HUES6 (cell line): Measurements from ENCODE around the gene DDIT4.
"Not testable (repeated sequence)": the region's sequence is repeated elsewhere in the genome, so short reads cannot be mapped to it uniquely, and the experiment has no call there.

Experiments used
- H3K27ac ChIP-seq: 2 replicates; pipeline ENCODE4 v1.7.0; 2013; ENCODE audit warnings: low read depth, mild to moderate bottlenecking, low read length, inconsistent platforms
- H3K27me3 ChIP-seq: 2 replicates; pipeline ENCODE4 v1.6.1; 2013; ENCODE audit warnings: low read length; ENCODE audit not compliant: control insufficient read depth, insufficient read depth
- H3K36me3 ChIP-seq: 2 replicates; pipeline ENCODE4 v1.6.1; 2013; ENCODE audit warnings: low read length; ENCODE audit not compliant: control insufficient read depth, insufficient read depth
- H3K4me1 ChIP-seq: 2 replicates; pipeline ENCODE4 v1.6.1; 2013; ENCODE audit warnings: low read length; ENCODE audit not compliant: control insufficient read depth, insufficient read depth
- H3K4me3 ChIP-seq: 2 replicates; pipeline ENCODE4 v1.5.1; 2013; ENCODE audit warnings: low read depth, low read length
- H3K9ac ChIP-seq: one replicate; pipeline ENCODE4 v1.6.1; 2013; ENCODE audit warnings: mild to moderate bottlenecking, low read length
- H3K9me3 ChIP-seq: 2 replicates; pipeline ENCODE4 v1.6.1; 2013; ENCODE audit warnings: low read depth, low read length; ENCODE audit not compliant: control insufficient read depth, insufficient read depth

DDIT4 gene, protein sequence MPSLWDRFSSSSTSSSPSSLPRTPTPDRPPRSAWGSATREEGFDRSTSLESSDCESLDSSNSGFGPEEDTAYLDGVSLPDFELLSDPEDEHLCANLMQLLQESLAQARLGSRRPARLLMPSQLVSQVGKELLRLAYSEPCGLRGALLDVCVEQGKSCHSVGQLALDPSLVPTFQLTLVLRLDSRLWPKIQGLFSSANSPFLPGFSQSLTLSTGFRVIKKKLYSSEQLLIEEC

DNA sequence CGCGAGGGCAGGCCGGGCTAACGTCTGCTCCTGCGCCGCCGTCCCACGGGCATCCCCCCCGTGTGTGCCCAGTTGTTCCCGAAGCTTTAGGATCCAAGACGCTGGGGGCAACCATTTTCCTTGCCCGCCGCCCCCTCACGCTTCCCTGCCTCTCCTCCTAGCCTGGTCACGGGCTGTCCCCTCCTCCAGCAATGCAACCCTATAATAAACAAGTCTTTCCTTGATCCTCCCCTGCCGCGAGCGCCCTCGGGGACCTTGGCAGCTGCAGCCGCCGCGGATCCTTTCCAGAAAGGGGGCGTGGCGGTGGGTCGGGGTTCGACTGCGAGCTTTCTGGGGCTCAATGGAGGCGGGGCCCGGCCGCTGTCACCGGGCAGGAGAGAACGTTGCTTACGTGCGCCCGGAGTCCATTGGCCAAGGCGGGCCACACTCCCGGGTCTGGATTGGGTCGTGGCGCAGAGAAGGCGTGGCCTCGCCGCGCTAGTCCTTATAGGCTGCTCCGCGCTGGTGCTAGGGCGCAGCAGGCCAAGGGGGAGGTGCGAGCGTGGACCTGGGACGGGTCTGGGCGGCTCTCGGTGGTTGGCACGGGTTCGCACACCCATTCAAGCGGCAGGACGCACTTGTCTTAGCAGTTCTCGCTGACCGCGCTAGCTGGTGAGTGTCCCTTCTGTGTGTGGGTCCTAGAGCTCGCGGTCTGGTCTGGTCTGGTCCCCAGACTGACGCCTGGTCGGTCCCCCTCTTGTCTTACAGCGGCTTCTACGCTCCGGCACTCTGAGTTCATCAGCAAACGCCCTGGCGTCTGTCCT is at the start of gene DDIT4:
TSS of gene DDIT4 (plus strand) at position 515 of the 803 bp plus-strand sequence. CDS start 293 bp downstream, outside the sequence.
- no peaks in the 10 kb centered on the region for H3K27me3 ChIP-seq
- peak within 1 kb of the TSS; percentile 93 for H3K27ac ChIP-seq
- H3K9ac ChIP-seq, result peak within 1 kb of the TSS; percentile 94
- peak within 1 kb of the TSS; percentile 83 for H3K4me3 ChIP-seq
- H3K36me3 ChIP-seq, result peaks cover 17% of the 10 kb centered on the region
- H3K9me3 ChIP-seq, result no peaks in the 10 kb centered on the region
- H3K4me1 ChIP-seq, result peaks cover 42% of the 10 kb centered on the region

DNA sequence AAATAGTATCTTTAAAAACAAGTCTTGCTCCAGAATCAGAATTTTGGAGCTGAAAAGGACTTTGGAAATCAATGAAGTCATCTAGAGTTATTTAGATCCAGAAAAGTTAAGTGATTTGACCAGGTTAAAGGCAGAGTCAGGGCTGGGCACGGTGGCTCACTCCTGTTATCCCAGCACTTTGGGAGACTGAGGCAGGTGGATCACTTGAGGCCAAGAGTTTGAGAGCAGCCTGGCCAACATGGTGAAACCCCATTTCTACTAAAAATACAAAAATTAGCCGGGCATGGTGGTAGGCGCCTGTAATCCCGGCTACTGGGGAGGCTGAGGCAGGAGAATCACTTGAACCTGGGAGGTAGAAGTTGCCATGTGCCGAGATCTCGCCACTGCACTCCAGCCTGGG is 49.5 kb upstream of the DDIT4 start:
- Histone ChIP-seq H3K4me1 (peaks cover 11% of the 10 kb centered on the region), H3K36me3 (peaks cover 25% of the 10 kb centered on the region)
- H3K4me3 ChIP-seq, H3K27ac ChIP-seq, H3K9ac ChIP-seq, H3K27me3 ChIP-seq, H3K9me3 ChIP-seq: not testable (repeated sequence)

DNA sequence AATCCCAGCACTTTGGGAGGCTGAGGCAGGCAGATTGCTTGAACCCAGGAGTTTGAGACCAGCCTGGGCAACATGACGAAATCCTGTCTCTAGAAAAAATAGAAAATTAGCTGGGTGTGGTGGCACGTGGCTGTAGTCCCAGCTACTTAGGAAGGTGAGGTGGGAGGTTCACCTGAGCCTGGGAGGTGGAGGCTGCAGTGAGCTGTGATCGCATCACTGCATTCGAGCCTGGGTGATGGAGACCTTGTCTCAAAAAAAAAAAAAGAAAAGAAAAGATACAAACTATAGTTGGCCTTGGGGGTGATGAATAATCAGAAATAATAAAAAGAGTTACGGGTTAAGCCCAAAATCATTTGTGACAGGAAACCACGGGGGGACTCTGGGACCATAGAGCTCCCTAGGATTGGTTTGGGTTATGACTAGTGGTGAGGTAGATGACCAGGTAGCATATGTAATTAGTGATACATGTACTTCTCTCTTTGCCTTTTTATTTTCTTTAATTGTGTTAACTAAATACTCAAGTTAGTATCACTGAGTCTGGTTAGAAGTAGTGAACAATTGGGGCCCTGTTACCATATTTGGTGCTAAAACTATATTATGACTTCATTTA is 47.2 kb upstream of the DDIT4 start:
- peaks cover 32% of the 10 kb centered on the region for H3K36me3 ChIP-seq
- no peaks in the 10 kb centered on the region for H3K27me3 ChIP-seq
- H3K27ac ChIP-seq, result no peak overlapping the region
- H3K9ac ChIP-seq, result no peak overlapping the region
- no peaks in the 10 kb centered on the region for H3K9me3 ChIP-seq
- H3K4me1 ChIP-seq, result peaks cover 14% of the 10 kb centered on the region
- H3K4me3 ChIP-seq, result no peak overlapping the region

DNA sequence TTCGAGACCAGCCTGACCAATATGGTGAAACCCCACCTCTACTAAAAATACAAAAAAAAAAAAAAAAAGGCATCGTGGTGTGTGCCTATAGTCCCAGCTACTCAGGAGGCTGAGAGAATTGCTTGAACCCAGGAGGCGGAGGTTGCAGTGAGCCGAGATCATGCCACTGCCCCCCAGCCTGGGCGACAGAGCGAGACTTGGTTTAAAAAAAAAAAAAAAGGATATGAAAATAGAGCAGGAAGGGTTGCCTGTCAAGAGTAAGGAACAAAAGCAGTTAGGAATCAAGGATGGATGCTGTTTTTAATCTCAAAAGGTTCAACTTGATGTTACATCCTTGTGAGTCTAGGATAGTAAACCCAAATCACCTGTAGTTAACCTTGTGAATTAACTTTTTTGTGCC is 45.9 kb upstream of the DDIT4 start:
- no peaks in the 10 kb centered on the region for H3K27me3 ChIP-seq
- peaks cover 14% of the 10 kb centered on the region for H3K4me1 ChIP-seq
- H3K9ac ChIP-seq, result no peak overlapping the region
- H3K9me3 ChIP-seq, result no peaks in the 10 kb centered on the region
- peaks cover 35% of the 10 kb centered on the region for H3K36me3 ChIP-seq
- H3K4me3 ChIP-seq, result no peak overlapping the region
- no peak overlapping the region for H3K27ac ChIP-seq

DNA sequence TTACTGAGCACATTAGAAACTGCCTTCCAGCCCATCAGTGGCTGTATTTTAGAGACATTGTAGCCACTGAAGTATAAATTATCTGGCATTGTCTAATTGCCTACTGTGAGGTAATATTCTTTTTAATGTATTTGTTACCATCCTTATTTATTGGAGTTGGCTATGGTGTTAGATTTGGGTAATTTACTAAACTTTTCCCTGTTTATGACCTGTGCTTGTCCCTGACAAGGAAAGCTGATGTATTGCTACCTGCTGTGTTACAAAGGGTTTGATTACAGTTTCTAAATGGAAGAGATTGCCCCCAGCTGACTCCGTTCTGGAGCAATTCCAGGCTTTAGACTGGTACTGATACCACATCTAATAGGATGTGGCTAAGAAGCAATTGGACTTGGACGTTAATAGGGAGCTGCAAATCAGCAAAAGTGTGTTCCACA is 45.4 kb upstream of the DDIT4 start:
- Histone ChIP-seq H3K27me3 (no peaks in the 10 kb centered on the region), H3K4me3 (no peak overlapping the region), H3K36me3 (peaks cover 40% of the 10 kb centered on the region), H3K4me1 (peaks cover 14% of the 10 kb centered on the region), H3K9ac (no peak overlapping the region), H3K27ac (no peak overlapping the region), H3K9me3 (no peaks in the 10 kb centered on the region)

DNA sequence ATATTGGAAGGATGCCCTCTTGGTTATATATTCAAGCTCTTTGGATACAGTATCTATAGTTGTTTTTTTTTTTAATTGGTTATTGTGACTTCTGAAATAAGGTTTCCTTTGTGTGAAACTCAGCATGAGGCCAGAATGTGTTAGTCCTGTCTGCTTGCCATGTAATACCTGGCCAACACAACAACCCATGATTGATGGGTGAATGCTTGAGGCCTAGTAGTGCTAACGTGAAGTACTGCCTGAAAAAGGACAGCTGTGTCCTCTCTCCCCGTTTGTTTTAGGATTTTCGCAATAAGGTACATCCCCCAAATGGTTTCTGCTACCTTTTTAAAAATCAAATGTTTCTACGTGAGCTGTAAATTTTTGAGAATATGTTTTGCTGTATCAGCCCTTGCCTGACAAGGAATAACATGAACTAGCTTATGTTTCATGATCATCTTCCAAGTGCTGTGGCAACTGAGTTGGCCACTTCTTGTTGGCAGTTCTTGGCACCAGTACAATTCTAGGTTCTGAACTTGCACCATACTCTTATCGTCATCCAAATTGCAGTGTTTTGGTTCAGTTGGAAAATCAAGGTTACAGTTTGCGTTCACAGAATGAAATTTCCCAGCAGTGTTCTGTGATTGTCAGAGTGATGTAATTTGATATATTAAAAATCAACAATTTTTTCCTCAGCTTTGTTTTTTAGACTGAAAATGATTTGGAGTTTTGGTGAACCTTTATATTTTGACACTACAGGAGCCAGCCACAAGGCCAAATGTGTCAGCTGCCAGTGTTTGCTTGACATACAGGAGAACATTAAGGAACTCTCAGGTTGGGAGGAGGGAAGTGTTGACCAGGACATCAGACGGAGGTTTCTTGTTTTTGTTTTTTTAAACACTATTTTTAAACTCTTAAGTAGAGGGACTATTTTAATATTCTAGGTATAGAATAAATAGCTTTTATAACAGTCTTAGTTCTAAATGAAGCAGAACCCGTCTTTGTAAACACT is 44.2 kb upstream of the DDIT4 start:
- H3K9ac ChIP-seq, result no peak overlapping the region
- peaks cover 39% of the 10 kb centered on the region for H3K36me3 ChIP-seq
- H3K4me1 ChIP-seq, result peaks cover 14% of the 10 kb centered on the region
- no peak overlapping the region for H3K27ac ChIP-seq
- H3K4me3 ChIP-seq, result no peak overlapping the region
- no peaks in the 10 kb centered on the region for H3K9me3 ChIP-seq
- no peaks in the 10 kb centered on the region for H3K27me3 ChIP-seq

DNA sequence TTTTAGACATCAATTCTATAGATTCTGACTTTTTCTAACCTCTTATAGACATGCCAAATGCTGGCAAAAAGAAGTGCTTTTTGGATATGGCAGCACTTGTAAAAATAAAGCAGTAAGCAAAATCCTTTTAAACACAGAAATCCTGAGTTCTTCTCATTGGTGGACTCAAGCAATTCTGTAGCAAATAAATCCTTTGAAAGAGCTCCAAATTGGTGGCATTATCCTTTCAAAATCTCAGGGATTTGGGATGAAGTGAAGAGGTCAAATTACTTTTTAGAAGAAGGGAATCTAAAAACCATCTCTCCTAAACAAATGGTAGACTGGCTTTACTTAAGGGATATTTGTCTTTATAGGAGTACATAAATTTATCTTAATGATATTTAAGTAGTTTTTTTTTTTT is 40.1 kb upstream of the DDIT4 start:
- Histone ChIP-seq H3K4me1 (peaks cover 6% of the 10 kb centered on the region), H3K4me3 (no peak overlapping the region)

DNA sequence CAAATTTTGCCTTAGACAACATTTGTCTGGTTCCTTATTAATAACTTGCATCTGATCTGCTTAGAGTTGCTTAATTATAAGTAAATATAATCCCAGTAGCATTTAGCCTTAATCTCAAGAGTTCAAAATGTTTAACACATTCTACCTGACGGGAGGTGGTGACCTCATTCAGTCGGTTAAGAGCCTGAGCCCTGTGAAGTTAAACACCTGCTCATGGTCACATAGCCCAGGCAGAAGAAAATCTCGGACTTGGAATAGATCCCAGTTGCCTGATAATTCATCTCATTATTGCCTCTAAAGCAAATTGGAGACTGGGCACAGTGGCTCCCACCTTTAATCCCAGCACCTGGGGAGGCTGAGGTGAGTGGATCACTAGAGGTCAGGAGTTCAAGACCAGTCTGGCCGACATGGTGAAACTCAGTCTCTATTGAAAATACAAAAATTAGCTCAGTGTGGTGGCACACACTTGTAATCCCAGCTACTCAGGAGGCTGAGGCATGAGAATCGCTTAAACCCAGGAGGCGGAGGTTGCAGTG is 39.1 kb upstream of the DDIT4 start:
- Histone ChIP-seq H3K4me1 (no peaks in the 10 kb centered on the region), H3K9me3 (no peaks in the 10 kb centered on the region), H3K27ac (no peak overlapping the region), H3K9ac (no peak overlapping the region), H3K36me3 (peaks cover 49% of the 10 kb centered on the region), H3K4me3 (no peak overlapping the region), H3K27me3 (no peaks in the 10 kb centered on the region)

More for the DNA sequence above, 40.1 kb upstream of the DDIT4 start:
- Histone ChIP-seq H3K27ac (no peak overlapping the region), H3K27me3 (no peaks in the 10 kb centered on the region), H3K36me3 (peaks cover 52% of the 10 kb centered on the region), H3K9ac (no peak overlapping the region), H3K9me3 (no peaks in the 10 kb centered on the region)

DNA sequence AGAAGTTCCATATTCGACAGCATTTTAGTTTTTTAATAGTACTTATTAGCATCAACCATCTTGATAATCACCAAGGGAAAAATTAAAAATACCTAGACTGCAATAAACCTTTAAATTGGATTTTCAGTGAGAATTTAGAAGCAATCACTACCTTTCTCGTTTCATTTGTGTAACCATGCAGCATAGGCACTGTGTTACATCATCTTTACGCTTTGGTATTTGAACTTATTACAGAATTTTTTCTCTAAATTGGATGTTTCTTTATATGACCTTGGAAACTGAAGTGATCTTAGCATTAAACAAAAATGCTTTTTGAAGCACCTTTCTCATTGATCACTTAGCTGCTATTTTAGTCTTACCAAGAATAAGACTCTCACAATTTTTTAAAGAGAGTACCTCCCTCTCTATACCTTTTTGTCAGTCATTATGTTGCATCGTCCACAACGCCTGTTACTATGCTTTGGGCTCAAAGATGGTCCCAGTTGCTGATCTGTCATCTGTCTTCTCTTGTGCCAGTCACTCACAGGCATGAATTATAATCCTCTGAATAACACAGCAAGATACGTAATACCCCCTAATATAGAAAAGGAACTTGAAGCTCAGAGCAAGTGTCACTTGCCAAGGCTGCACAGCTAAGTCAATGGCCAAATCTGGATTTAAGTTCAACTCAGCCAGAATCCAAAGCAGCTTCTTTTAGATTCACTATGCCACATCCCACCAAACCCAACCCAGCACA is 38.0 kb upstream of the DDIT4 start:
- H3K36me3 ChIP-seq, result peaks cover 40% of the 10 kb centered on the region
- no peaks in the 10 kb centered on the region for H3K27me3 ChIP-seq
- H3K27ac ChIP-seq, result no peak overlapping the region
- no peaks in the 10 kb centered on the region for H3K9me3 ChIP-seq
- H3K9ac ChIP-seq, result no peak overlapping the region
- no peaks in the 10 kb centered on the region for H3K4me1 ChIP-seq
- no peak overlapping the region for H3K4me3 ChIP-seq
